Stimulated activated CD8-positive, alpha-beta memory T cell treated with anti-CD3 and anti-CD28 coated beads, Interleukin-15, amount 100 ng/mL, for 1 hour (primary cell): ENCODE measurements around the gene SLC6A19.

Experiments used
- DNase-seq: peaks from one replicate; pipeline ENCODE4 v3.0.0-alpha.2; 2020; ENCODE audit warnings: low read depth

SLC6A19 gene

DNA sequence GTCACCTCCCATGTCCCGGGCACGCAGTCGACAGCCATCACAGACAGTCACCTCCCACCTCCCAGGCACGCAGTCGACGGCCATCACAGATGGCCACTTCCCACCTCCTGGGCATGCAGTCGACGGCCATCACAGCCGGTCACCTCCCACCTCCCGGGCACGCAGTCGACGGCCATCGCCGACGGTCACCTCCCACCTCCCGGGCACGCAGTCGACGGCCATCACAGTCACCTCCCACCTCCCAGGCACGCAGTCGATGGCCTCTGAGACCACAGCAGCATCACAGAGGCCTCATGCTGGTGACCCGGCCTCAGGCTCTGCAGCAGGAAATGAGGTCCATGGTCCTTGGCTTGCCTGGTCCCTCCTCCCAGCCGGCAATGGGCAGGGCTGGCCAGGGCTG, 5.5 kb upstream of the SLC6A19 start:
- no peak for DNase-seq

- no peak for DNase-seq
These were observed 4.8 kb upstream of the SLC6A19 start for GRCh38 chr5:1196562-1196961.

DNA sequence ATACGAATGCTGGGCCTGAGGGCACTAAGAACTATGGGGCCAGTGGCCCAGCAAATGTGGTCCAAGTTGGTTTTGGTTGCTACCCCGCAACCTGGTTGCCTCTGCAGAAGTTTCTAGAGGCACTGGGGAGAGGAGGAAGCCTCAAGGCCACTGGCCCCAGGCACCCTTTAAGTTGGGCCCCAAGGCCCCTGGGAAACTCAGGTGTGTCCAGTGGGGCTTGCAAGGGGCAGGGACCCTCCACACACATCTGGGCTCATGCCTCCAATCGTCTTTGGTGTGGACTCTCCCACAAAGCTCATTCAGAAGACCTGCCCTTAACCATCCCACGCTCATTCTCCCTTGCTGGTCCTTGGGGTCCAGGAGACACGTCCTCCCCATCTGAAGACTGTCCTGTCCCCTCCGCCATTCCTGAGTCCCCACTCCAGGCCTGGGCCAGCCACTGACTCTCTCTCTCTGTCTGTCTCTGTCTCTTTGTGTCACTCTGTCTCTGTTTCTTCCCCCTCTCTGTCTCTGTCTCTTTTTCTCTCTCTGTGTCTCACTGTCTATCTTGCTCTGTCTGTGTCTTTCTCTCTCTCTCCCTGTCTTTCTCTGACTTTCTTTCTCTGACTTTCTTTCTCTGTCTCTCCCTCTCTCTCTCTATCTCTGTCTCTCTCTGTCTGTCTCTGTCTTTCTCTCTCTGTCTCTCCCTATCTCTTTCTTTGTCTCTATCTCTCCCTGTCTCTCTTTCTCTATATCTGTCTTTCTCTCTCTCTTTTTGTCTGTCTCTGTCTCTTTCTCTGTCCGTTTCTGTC, 3.3 kb upstream of the SLC6A19 start:
- no peak for DNase-seq

- DNase-seq: no peak
These were observed 2.1 kb upstream of the SLC6A19 start for GRCh38 chr5:1199340-1199648.

GRCh38 chr5:1199649-1200494, 1.5 kb upstream of the SLC6A19 start:
- no peak for DNase-seq

- DNase-seq: no peak
These were observed 684 bp upstream of the SLC6A19 start for GRCh38 chr5:1200495-1201326.

DNA sequence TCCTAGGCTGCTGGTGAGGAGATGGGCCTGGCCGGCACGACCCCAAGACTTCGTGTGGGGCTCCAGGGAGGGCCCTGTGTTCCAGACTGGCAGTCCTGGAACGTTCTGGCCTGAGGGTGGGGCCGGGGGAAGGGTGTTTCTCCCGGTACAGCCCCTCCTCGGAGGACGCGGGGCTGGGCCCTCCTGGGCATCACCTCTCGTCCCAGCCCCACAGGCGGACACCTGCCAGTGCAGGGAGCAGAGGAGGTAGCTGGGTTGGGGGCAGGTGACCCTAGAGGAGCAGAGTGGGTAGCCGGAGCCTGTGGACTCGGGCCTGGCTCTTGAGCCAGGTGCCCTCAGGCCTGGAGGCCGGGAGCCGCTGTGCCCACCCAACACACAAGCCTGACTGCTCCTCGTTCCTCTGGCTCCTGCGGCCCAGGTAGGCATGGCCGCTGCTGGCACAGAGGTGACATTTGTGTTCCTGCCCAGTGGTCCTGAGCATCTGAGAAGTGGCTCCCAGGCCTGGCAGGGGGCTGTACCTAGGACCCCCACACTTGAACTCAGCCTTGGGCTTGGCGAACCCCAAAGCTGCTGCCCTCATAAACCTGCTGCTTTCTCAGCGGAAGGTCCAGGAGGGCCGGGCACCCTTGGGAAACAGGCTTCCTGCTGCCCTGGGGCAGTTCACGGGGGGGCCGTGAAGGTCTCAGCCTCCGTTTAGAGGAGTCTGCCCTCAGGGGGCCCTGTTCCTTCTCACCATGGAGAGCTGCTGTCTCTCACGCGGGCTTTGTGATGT, 817 bp downstream of the SLC6A19 start:
- no peak for DNase-seq

GRCh38 chr5:1202798-1203185, 1.4 kb downstream of the SLC6A19 start:
- DNase-seq: no peak

- no peak for DNase-seq
These were observed 2.0 kb downstream of the SLC6A19 start for GRCh38 chr5:1203311-1203967.

- DNase-seq: no peak
These were observed 2.7 kb downstream of the SLC6A19 start for GRCh38 chr5:1203968-1204692.

DNA sequence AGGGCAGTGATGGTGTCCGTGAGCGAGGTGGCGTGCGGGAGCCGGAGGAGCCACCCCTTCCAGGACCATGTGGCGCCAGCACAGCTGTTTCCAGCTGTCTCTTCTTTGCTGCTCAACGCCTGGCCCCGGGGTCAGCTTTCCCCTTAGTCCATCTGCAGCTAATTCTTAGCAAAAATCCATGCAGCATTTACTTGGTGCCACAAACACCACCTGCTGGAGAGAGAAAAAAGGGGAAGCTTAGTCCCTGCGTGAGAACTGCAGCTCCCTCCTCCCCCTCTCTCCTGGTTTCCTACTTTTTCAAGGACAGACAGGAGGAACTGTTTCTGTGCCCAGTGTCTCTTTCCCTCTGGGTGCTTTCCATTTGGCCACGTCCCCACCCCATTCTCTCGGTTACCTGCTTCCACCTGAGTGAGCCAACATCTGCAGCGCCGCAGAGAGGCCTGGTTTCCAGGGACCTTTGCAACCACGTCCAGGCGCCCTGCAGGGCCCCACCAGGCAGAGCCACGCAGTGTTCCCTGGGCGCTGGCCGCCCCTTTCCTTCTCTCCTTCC, 3.4 kb downstream of the SLC6A19 start:
- DNase-seq: no peak

DNA sequence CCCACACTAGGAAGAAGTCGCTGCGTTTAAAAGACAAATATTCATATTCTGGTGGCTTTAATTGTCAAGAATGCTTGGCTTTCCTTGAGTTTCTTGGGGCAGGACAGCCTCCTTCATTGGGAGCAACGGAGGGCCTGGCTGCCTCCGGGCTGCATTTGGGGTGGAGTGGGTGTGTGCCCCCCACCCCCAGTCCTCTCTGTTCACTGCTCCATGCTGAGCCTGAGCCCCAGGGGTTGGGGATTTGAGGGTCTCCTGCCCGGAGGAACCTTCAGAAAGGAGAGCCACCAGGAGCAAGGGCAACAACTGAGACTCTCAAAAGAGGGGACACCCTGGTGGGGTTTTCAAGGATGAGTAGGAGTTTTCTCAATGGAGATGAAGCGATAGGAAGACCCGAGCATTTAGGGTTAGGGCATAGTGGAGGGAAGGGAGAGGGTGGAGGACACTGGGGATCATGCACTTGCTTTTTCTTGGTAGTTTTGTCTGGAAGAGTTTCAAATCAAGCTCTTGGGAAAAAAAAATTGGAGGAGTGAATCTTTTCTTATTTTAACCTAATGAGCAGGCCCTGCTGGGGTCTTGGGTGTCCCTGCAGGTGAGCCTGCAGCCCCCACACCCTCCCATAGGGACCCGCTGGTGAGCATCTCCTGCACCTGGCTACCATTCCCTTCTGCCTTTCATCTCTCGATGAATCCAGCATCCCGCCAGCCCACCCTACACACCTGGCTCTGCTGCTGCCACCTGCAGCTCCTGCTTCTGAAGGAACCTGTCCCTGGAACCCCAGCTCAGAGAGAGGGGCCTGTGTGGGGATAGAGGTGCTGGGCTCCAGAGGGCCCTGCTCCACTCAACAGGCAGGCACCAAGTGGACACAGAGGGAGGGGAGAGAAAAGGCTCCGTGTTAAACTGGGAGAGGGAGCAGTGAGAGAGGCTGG, 4.1 kb downstream of the SLC6A19 start:
- DNase-seq: no peak

DNA sequence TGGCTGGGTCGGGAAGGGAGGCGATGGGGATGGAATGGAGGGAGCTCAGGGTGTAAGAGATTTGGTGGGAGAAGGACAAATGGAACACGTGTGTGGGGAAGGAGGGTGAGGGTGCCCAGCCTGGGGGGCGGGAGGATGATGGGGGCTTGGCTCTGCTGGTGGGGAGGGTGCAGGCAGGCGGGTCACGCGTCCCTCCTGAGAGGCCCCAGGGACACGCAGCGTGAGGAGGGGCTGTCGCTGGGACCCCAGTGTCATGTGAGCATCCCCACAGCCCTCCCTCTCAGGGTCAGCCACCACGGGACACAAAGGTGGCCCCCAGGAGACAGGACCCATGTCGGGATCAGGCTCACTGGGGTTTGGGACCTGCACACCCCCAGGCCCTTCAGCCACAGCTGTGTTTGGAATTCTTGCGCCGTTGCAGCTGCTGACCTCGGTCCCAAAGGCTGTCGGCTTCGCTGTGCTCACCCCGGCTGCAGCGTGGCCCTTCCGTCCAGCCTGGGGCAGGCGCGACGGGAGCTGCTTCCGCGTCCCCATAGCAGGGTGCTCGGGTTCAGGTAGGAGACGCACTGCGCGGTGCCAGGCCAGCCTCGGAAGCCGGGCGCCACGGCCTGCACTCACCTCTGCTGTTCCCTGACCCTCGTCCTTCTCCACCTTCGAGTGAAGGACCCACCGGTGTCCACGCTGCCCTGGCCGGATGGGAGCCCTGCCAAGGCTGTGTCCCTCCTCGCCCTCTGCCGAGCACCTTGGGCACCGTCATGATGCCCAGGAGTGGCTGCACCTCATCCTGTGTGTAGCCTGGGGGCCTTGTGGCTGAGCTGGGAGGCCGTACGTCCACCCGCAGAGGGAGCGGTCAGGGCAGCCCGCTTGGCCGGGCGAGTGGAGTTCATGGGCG, 5.4 kb downstream of the SLC6A19 start:
- no peak for DNase-seq

- DNase-seq: no peak
These were observed 6.2 kb downstream of the SLC6A19 start for GRCh38 chr5:1207555-1207954.

DNA sequence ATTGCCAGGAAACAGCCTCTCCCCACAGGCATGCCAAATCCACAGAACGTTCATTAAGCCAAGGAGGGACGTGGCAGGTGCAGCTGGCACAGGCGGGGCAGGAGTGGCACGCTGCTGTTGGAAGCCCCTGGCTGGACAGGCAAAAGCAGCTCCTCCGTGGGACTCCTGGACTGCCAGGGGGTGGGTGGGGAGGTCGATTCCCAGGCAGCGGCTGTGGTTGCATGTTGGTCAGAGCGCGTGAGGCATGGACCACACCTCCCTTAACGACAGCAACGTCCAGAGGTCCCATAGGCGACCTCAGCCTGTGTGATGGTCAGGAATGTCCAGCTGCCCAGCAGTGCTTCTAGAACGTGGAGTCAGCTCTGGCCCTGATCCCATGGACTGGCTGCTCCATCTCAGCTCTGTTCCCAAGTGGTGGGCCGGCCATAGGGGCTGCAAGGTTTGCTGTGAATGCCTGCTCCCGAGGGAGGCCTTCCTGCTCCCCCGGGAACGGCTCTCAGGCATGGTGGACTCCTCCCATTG, 6.9 kb downstream of the SLC6A19 start:
- DNase-seq: no peak

DNA sequence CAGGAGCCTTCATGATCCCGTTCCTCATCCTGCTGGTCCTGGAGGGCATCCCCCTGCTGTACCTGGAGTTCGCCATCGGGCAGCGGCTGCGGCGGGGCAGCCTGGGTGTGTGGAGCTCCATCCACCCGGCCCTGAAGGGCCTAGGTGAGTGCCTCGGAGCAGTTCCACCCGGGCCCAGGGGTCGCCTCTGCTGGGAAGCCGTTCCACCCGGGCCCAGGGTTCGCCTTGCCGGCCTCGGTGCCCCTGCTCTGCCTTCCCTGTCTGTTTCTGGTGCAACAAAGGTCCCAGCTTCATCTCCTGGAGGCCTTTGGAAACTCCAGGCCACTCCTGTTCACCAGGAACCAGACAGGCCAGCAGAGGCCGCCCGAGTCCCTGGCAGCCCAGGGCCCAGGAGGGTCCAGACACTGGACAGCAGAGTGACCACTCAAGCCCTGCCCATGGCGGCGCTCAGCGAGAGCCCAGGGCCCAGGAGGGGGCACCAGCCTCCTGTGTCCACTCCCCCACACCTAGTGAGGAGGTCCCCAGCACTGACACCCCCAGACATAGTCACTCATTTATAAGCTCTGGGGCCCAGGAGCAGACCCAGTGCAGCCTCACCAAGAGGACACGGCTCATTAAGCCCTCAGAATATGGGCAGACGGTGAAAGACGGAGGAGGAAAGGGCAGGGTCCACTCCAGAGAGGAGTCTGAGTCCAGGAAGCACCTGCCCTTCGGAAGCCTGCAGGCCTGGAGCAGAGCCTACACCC, 7.5 kb downstream of the SLC6A19 start:
- DNase-seq: no peak

DNA sequence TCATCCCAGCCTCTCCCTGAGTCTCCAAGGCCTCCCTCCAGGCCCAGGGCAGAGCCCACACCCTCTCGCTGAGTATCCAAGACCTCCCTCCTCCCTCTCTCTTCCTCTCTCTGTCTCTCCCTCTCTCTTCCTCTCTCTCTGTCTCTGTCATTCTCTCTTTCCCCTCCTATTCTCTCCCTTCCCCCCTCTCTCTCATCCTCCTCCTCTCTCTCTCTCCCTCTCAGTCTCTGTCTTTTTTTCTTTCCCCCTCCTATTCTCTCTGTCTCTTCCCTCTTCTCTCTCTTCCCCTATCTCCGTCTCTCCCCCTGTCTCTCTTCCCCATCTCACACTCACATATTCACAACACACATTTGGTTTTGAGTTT, 8.1 kb downstream of the SLC6A19 start:
- no peak for DNase-seq
